Measurements from ENCODE around the gene C12orf60.

Gene C12orf60

GRCh38 chr12:14834509-14834908 is 31.0 kb downstream of the C12orf60 start:
- no peak for TF ChIP-seq CTCF (IDR thresholded peaks at IDR 0.05; ENCODE audit: control insufficient read depth, extremely low read depth, insufficient read depth)
- H3K4me3 ChIP-seq (ENCODE audit: low read depth, low read length) = no peak overlapping the region
- no peak for DNase-seq (ENCODE audit: low read depth)

GRCh38 chr12:14836336-14837210 is 33.1 kb downstream of the C12orf60 start:
- H3K4me3 ChIP-seq (ENCODE audit: low read depth, low read length) = no peak overlapping the region
- DNase-seq (ENCODE audit: low read depth) = no peak
- no peak for TF ChIP-seq CTCF (IDR thresholded peaks at IDR 0.05; ENCODE audit: control insufficient read depth, extremely low read depth, insufficient read depth)

GRCh38 chr12:14839262-14839661 is 35.8 kb downstream of the C12orf60 start:
- no peak for DNase-seq (ENCODE audit: low read depth)

GRCh38 chr12:14840616-14841015 is 37.1 kb downstream of the C12orf60 start:
- no peak overlapping the region for H3K4me3 ChIP-seq (ENCODE audit: low read depth, low read length)
- TF ChIP-seq CTCF (IDR thresholded peaks at IDR 0.05; ENCODE audit: control insufficient read depth, extremely low read depth, insufficient read depth) = no peak
- no peak for DNase-seq (ENCODE audit: low read depth)

More at GRCh38 chr12:14839262-14839661, 35.8 kb downstream of the C12orf60 start:
- TF ChIP-seq CTCF (IDR thresholded peaks at IDR 0.05; ENCODE audit: control insufficient read depth, extremely low read depth, insufficient read depth) = no peak
- H3K4me3 ChIP-seq (ENCODE audit: low read depth, low read length) = no peak overlapping the region

DNA sequence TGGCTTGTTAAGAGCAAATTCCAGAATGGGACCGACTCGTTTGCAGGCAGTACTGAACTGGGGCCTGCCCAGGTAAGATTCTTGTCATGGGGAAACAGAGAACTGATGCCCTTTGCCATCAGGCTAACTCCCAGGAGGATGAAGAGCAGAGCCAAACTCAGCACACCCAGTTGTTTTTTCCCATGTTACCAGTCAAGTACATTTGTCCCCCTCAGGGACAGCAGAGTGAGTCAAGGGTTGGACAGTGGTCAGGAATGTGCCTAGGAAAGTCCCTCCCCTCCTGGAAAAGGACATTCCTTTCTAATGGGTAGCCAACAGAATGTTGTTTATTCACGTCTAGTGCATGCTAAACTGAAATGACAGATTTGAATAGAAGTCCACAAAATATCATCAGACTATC is 38.3 kb downstream of the C12orf60 start:
- H3K4me3 ChIP-seq (ENCODE audit: low read depth, low read length) = no peak overlapping the region
- no peak for TF ChIP-seq CTCF (IDR thresholded peaks at IDR 0.05; ENCODE audit: control insufficient read depth, extremely low read depth, insufficient read depth)
- DNase-seq (ENCODE audit: low read depth) = no peak

DNA sequence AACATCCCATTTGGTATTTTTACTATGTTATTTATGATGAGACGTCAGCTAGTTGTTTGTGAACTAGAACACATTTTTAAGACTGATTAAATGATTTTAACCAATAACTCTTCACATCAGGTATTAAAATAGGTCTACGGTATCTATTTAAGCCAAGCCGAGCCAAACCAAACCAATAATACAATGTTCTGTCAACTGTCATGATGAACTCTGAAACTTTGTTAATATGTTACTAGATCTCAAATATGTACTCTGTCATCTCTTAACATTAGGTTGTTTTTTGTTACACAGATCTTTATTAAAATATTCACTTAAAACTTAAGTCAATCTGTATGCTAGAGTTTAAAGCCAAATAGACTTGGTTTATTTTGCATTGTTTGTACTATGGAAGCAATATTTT is 38.8 kb downstream of the C12orf60 start:
- H3K4me3 ChIP-seq (ENCODE audit: low read depth, low read length) = no peak overlapping the region
- TF ChIP-seq CTCF (IDR thresholded peaks at IDR 0.05; ENCODE audit: control insufficient read depth, extremely low read depth, insufficient read depth) = no peak
- no peak for DNase-seq (ENCODE audit: low read depth)

Data from LNCaP clone FGC (cell line).